RWPE1 (cell line): ENCODE results near the gene LAMC1.
A peak's percentile ranks its signal among the peaks of the same experiment; 100 is the strongest.

Source experiments
- CTCF ChIA-PET: fragments of 350-600 bp; sonication (Branson Sonifier 250); formaldehyde crosslinking; extraction: SDS; loops from one replicate; lab custom pipeline; 2021; lab: Yijun Ruan, JAX
- POLR2A ChIA-PET: fragments of 400-600 bp; formaldehyde crosslinking; extraction: SDS; loops from one replicate; lab custom pipeline; 2020; ENCODE audit warnings: antibody characterized with exemption; ENCODE audit not compliant: low non-redundant PET; lab: Yijun Ruan, JAX
- DNase-seq: peaks from one replicate; pipeline ENCODE4 v3.0.0; 2012; ENCODE audit warnings: low spot score
- H3K27ac ChIP-seq: fragments of 450-650 bp; 2 replicates; pipeline ENCODE4 v1.5.1; 2017
- TF ChIP-seq, protein P1 (sequence below): fragments of 450-650 bp; conservative IDR thresholded peaks from 2 replicates; pipeline ENCODE4 v1.5.1; 2017; ENCODE audit warnings: low read depth, mild to moderate bottlenecking

Gene LAMC1

DNA sequence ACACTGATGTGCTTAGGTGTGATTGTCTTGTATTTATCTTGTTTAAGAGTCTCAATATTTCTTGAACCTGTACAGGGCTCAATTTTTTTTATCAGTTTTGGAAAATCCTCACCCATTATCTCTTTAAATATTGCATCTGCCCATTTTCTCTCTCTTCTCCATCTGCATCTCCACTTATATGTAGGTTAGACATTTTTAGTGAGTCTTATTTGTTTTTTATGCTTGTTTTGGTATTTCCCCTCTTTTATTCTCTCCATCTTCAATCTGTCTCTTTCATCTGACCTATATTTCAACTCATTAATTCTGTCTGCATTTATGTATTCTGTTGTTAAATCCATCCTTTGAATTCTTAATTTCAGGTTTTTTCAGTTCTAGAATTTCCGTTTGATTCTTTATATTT lies 37.3 kb upstream of the LAMC1 start:
- ChIA-PET CTCF (no interaction called here), POLR2A (no interaction called here)
- DNase-seq = no peak
- TF ChIP-seq, protein P1, sequence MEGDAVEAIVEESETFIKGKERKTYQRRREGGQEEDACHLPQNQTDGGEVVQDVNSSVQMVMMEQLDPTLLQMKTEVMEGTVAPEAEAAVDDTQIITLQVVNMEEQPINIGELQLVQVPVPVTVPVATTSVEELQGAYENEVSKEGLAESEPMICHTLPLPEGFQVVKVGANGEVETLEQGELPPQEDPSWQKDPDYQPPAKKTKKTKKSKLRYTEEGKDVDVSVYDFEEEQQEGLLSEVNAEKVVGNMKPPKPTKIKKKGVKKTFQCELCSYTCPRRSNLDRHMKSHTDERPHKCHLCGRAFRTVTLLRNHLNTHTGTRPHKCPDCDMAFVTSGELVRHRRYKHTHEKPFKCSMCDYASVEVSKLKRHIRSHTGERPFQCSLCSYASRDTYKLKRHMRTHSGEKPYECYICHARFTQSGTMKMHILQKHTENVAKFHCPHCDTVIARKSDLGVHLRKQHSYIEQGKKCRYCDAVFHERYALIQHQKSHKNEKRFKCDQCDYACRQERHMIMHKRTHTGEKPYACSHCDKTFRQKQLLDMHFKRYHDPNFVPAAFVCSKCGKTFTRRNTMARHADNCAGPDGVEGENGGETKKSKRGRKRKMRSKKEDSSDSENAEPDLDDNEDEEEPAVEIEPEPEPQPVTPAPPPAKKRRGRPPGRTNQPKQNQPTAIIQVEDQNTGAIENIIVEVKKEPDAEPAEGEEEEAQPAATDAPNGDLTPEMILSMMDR = no peak
- no peak overlapping the region for H3K27ac ChIP-seq

GRCh38 chr1:182990413-182991144 lies 32.6 kb upstream of the LAMC1 start:
- H3K27ac ChIP-seq = no peak overlapping the region
- TF ChIP-seq, protein P1 = no peak
- POLR2A ChIA-PET = no interaction called here
- CTCF ChIA-PET = interaction anchor here (0.6 to 1.0 kb wide), 3 partner anchors 12 to 280 kb away, joined by 3 to 5 read pairs (median 4); no protein-coding TSS in a partner anchor
- DNase-seq = peak; percentile 19

DNA sequence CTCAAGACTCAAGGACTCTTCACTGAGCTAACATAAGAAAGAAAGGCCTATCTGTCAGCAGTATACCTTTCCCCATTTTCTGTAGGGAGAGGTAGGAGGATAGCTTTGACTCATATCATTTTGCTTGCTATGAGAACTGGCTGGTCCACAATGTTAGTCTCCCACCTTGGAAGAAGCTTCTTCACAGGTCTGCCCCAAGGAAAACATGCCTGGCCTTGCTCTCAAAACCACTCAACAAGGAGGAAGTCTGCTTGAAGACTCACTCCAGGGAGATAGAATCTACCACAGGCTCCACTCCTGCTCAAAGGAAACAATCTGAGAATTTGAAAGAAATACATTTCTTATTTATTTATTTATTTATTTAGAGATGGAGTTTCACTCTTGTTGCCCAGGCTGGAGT lies 29.5 kb upstream of the LAMC1 start:
- ChIA-PET CTCF (no interaction called here), POLR2A (no interaction called here)
- DNase-seq = no peak
- H3K27ac ChIP-seq = no peak overlapping the region
- TF ChIP-seq, protein P1 = no peak

DNA sequence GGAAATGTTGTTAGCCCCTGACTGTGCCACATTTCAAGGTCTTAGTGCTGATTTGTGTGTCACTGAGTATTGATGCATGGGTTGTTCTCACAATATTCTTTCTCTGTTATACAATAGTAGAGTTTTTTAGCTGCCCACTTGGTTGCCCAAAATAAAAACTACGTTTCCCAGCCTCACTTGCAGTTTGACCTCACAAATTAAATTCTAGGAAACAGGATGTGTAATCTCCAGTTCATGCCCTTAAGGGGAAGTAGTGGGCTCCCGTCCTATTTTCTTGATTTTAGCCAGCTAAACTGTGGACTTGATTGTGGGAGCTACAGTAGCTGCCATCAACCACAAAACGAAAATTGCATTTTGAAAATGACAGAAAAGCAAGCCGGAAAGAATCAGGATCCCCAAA lies 27.3 kb upstream of the LAMC1 start:
- H3K27ac ChIP-seq = no peak overlapping the region
- CTCF ChIA-PET = interaction anchor here (0.7 kb wide), 1 partner anchor 100 kb away, joined by 3 read pairs; no protein-coding TSS in a partner anchor

GRCh38 chr1:182996816-182997215 lies 26.4 kb upstream of the LAMC1 start:
- ChIA-PET POLR2A (no interaction called here), CTCF (no interaction called here)
- TF ChIP-seq, protein P1 = no peak
- DNase-seq = no peak
- no peak overlapping the region for H3K27ac ChIP-seq

More for the DNA sequence above, 27.3 kb upstream of the LAMC1 start:
- no peak for DNase-seq
- POLR2A ChIA-PET = no interaction called here
- TF ChIP-seq, protein P1 = no peak

- no peak overlapping the region for H3K27ac ChIP-seq
- ChIA-PET CTCF (no interaction called here), POLR2A (no interaction called here)
- no peak for DNase-seq
- TF ChIP-seq, protein P1 = no peak
Observed at GRCh38 chr1:182998482-182998881, 24.7 kb upstream of the LAMC1 start.
